Progenitor cell of endocrine pancreas (in vitro differentiated cells): ENCODE results near the gene RASGRF2. TPM values are rescaled to one million over a fixed set of nuclear protein-coding genes. Genes with fewer than 3 reads are reported as not detected.

Source experiments
- DNase-seq: peaks from one replicate; pipeline ENCODE4 v3.0.0; 2021; ENCODE audit warnings: low spot score; ENCODE audit not compliant: unreplicated experiment
- H3K27ac Mint-ChIP-seq: 2 replicates; pipeline ENCODE4 v1.8.0; 2021; ENCODE audit warnings: mild to moderate bottlenecking, moderate library complexity, mixed read lengths
- H3K27me3 Mint-ChIP-seq: 2 replicates; pipeline ENCODE4 v1.8.0; 2021; ENCODE audit warnings: mixed read lengths
- H3K36me3 Mint-ChIP-seq: 2 replicates; pipeline ENCODE4 v1.8.0; 2022; ENCODE audit warnings: mixed read lengths; ENCODE audit not compliant: insufficient read depth
- H3K4me1 Mint-ChIP-seq: 2 replicates; pipeline ENCODE4 v1.8.0; 2021; ENCODE audit warnings: low read depth, mixed read lengths
- H3K4me3 Mint-ChIP-seq: 2 replicates; pipeline ENCODE4 v1.8.0; 2021; ENCODE audit warnings: low read depth, mild to moderate bottlenecking, moderate library complexity, mixed read lengths
- H3K9me3 Mint-ChIP-seq: 2 replicates; pipeline ENCODE4 v1.8.0; 2021; ENCODE audit warnings: low read depth, mixed read lengths
- CTCF ChIP-seq: fragments of 200-600 bp; sonication (generic); IDR thresholded peaks from one replicate; pipeline ENCODE4 v1.5.0; 2021; ENCODE audit warnings: antibody characterized with exemption, mild to moderate bottlenecking; ENCODE audit not compliant: unreplicated experiment
- total RNA-seq: library from RNA; stranded (reverse); gene quantifications from 2 replicates; pipeline ENCODE4 v1.2.1, GENCODE V29; 2021

RASGRF2 gene
- total RNA-seq, 1 donor from 2014 or later, result 0.62 TPM

- no peaks in the 10 kb centered on the region for H3K4me1 Mint-ChIP-seq
- no peak for TF ChIP-seq CTCF
- DNase-seq, result no peak
- no peaks in the 10 kb centered on the region for H3K36me3 Mint-ChIP-seq
- H3K4me3 Mint-ChIP-seq, result no peak overlapping the region
- peaks cover 12% of the 10 kb centered on the region for H3K9me3 Mint-ChIP-seq
- H3K27ac Mint-ChIP-seq, result no peak overlapping the region
- H3K27me3 Mint-ChIP-seq, result no peaks in the 10 kb centered on the region
These were observed 196.6 kb downstream of the RASGRF2 start for GRCh38 chr5:81156732-81157131.

- Mint-ChIP-seq H3K27ac (no peak overlapping the region), H3K4me1 (no peaks in the 10 kb centered on the region), H3K9me3 (peaks cover 3% of the 10 kb centered on the region), H3K36me3 (no peaks in the 10 kb centered on the region), H3K27me3 (no peaks in the 10 kb centered on the region), H3K4me3 (no peak overlapping the region)
- DNase-seq, result no peak
- TF ChIP-seq CTCF, result no peak
These were observed 200.9 kb downstream of the RASGRF2 start for GRCh38 chr5:81161012-81161601.

GRCh38 chr5:81162501-81162900 lies 202.3 kb downstream of the RASGRF2 start:
- no peak overlapping the region for H3K27ac Mint-ChIP-seq
- H3K27me3 Mint-ChIP-seq, result no peaks in the 10 kb centered on the region
- no peak for TF ChIP-seq CTCF
- no peaks in the 10 kb centered on the region for H3K36me3 Mint-ChIP-seq
- no peak for DNase-seq
- H3K4me3 Mint-ChIP-seq, result no peak overlapping the region
- H3K4me1 Mint-ChIP-seq, result no peaks in the 10 kb centered on the region
- no peaks in the 10 kb centered on the region for H3K9me3 Mint-ChIP-seq

- no peak overlapping the region for H3K27ac Mint-ChIP-seq
- peaks cover 3% of the 10 kb centered on the region for H3K27me3 Mint-ChIP-seq
- H3K4me3 Mint-ChIP-seq, result no peak overlapping the region
- H3K9me3 Mint-ChIP-seq, result no peaks in the 10 kb centered on the region
- no peaks in the 10 kb centered on the region for H3K4me1 Mint-ChIP-seq
- H3K36me3 Mint-ChIP-seq, result no peaks in the 10 kb centered on the region
- TF ChIP-seq CTCF, result no peak
- DNase-seq, result no peak
These were observed 203.5 kb downstream of the RASGRF2 start for GRCh38 chr5:81163651-81164050.

- no peak overlapping the region for H3K27ac Mint-ChIP-seq
- no peaks in the 10 kb centered on the region for H3K4me1 Mint-ChIP-seq
- H3K36me3 Mint-ChIP-seq, result no peaks in the 10 kb centered on the region
- no peak for TF ChIP-seq CTCF
- no peak for DNase-seq
- H3K9me3 Mint-ChIP-seq, result no peaks in the 10 kb centered on the region
- peaks cover 3% of the 10 kb centered on the region for H3K27me3 Mint-ChIP-seq
- no peak overlapping the region for H3K4me3 Mint-ChIP-seq
These were observed 204.3 kb downstream of the RASGRF2 start for GRCh38 chr5:81164476-81164875.
